Jurkat, Clone E6-1 (cell line): ENCODE results near the gene KCNH2.

Experiments
- DNase-seq: peaks from one replicate; pipeline ENCODE4 v3.0.0-alpha.2; 2011; ENCODE audit warnings: low read depth, low spot score
- H3K4me3 ChIP-seq: 2 replicates; pipeline ENCODE4 v1.5.1; 2011; ENCODE audit warnings: mild to moderate bottlenecking, low read length, control low read depth, moderate library complexity

KCNH2 gene

DNA sequence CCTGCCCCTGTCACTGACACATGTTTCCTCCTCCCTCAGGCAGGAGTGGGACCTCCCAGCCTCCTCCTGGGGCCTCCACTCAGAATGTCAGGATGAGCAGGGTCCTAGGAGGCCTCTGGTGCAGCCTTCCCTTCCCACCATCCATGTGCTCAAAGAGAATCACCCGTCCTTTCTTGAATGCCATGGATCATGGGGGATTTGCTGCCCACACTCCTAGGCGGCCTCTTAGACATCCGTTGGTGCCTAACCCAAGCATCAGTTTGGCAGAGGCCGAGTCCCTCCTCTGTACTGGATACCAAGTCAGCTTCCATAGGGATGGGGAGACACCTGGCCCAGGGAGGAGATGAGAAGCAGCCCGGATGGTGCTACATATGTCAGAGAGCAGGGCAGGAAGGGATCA is 19.7 kb upstream of the KCNH2 start:
- no peak overlapping the region for H3K4me3 ChIP-seq
- DNase-seq = no peak

DNA sequence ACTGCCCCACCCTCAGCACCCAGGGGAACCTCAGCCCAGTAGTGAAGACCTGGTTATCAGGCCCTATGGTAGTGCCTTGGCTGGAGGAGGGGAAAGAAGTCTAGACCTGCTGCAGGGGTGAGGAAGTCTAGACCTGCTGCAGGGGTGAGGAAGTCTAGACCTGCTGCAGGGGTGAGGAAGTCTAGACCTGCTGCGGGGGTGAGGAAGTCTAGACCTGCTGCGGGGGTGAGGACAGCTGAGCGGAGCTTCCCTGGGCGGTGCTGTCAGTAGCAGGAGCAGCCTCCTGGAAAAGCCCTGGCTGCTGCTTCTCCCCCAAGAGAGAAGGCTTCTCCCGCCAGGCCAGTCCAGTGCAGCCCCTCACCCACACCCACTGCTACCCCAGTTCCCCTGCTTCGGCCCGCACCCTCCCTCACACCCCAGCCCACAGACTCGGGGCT is 19.0 kb upstream of the KCNH2 start:
- DNase-seq = no peak
- no peak overlapping the region for H3K4me3 ChIP-seq

DNA sequence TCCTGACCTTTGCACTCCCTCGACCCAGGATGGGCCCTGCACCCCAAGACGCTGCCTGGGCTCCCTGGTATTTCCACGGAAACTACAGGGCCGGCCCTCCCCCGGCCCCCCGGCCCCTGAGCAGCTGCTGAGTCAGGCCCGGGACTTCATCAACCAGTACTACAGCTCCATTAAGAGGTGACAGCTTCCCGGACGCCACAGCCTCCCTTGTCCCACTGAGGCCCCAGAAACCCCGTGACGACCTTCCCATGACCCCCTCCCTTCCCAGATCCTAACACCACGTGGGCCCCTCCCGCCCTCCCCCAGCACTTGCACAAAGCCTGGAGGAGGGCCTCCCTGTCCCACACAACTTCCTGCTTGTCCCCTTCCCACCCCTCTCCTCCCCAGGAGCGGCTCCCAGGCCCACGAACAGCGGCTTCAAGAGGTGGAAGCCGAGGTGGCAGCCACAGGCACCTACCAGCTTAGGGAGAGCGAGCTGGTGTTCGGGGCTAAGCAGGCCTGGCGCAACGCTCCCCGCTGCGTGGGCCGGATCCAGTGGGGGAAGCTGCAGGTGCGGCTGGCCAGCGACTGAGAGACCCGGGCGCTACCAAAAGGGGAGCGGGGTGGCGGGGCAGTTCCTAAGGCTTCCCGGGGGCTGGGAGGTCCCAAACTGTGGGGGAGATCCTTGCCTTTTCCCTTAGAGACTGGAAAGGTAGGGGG is 18.4 kb upstream of the KCNH2 start:
- H3K4me3 ChIP-seq = no peak overlapping the region

GRCh38 chr7:150994838-150995510 is 16.9 kb upstream of the KCNH2 start:
- no peak for DNase-seq
- H3K4me3 ChIP-seq = peak overlapping the region; percentile 23

More for the DNA sequence above, 18.4 kb upstream of the KCNH2 start:
- no peak for DNase-seq

DNA sequence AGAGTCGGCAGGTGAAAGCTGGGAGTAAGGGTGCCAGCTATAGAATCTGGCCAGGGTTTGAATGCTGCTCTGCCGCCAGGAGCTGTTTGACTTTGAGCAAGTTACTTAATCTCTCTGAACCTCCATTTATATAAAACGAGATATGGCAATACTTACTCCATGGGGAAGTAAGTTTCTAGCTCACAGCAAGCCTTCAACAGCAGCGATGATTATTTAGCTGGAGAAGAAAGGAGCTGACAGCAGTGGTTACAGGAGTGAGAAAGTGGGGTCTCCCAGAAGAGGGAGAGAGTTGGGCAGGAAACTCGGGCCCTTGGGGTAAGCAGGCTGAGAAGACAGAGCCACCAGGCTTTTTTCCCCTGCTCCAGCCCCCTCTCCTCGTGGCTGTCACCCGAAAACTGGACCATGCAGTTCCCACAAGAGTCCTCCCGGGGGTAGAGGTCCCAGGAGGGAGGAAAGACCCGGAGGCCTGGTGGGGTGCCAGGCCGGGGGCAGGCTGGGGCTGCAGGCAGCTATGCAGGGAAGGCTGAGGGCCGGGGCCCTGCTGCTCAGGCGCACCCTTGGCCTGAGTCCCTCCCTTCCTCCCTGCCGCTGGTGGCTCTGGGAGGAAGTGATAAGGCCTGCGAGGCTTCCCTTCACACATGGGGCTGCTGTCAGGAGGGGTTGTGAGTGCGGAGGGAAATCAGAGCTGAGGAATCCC is 16.2 kb upstream of the KCNH2 start:
- peak overlapping the region; percentile 23 for H3K4me3 ChIP-seq
- DNase-seq = peak; percentile 65

DNA sequence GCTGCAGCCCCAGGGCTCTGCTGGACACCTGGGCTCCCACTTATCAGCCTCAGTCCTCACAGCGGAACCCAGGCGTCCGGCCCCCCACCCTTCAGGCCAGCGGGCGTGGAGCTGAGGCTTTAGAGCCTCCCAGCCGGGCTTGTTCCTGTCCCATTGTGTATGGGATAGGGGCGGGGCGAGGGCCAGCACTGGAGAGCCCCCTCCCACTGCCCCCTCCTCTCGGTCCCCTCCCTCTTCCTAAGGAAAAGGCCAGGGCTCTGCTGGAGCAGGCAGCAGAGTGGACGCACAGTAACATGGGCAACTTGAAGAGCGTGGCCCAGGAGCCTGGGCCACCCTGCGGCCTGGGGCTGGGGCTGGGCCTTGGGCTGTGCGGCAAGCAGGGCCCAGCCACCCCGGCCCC is 15.4 kb upstream of the KCNH2 start:
- no peak overlapping the region for H3K4me3 ChIP-seq
- no peak for DNase-seq

GRCh38 chr7:150992833-150993302 is 14.7 kb upstream of the KCNH2 start:
- no peak overlapping the region for H3K4me3 ChIP-seq
- DNase-seq = no peak

- DNase-seq = no peak
- no peak overlapping the region for H3K4me3 ChIP-seq
Observed at GRCh38 chr7:150992051-150992640, 14.0 kb upstream of the KCNH2 start.

GRCh38 chr7:150990416-150991186 is 12.5 kb upstream of the KCNH2 start, which contains the start of gene NOS3:
Gene NOS3, plus strand, starts transcription at chr7:150991017. Its CDS starts 2,787 bp downstream, at chr7:150993804.
- H3K4me3 ChIP-seq = no peak within 1 kb of the TSS
- no peak for DNase-seq

DNA sequence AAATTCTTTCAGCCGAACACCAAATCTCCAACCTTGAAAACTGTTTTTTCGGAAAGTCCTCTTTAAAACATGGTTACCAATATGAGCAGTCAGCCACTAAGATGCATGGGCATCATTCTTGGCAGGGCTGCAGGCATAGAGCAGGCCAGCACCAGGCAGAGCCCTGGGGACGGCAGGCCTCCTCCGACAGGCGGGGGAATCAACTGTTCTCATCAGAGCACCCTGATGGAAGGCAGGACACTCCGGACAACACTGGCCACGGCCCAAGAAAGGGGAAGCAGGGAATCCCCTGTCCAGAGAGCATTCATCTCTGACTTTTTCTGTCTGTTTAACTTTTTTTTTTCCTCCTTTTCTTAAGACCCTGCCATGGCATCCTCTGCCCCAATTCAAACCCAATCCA is 11.3 kb upstream of the KCNH2 start:
- no peak for DNase-seq
- H3K4me3 ChIP-seq = no peak overlapping the region

DNA sequence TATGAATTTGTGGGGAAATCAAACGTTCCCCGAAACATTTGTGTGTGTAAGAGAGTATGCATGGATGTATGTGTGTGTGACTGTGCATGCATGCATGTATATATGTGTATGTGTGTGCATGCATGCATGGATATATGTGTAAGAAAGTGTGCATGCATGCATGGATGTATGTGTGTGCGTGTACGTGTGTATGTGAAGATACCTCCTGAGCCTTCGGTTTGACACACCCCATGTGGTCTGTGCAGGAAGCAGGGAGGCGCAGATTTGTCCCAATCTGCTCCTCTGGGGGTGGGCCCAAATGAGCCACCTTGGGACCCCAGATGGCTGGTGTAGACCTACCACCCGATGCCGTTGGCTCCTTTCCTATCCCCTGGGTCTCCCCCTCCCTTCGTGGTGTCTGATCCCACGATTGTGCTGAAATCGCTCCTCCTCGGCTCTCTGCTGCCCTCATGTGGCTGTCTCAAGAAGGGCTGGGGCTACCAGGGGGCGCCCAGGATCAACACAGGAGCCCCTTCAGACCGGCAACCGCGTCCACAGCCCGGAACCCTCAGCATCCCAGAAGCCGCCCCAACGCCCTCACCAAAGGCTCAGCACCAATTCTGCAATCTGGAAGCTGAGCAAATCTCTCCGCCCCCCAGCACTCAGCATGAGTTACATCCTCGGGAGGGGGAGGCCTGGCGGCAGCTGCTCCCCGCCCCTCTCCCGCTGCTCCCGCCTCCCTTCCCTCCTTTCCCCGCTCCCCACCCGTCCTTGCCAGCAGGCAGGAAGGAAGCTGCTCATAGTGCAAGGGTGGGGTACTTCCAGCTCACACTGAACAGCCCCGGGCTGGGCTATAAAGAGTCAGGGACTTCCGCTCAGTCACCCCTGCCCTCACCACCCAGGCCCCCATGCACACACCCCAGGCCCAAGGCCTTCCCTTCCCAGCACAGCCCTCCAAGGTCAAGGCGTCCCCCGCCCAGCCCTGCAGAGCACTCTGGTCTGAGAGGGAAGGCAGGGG is 10.4 kb upstream of the KCNH2 start:
- H3K4me3 ChIP-seq = peak overlapping the region; percentile 27
- DNase-seq = peak; percentile 58

DNA sequence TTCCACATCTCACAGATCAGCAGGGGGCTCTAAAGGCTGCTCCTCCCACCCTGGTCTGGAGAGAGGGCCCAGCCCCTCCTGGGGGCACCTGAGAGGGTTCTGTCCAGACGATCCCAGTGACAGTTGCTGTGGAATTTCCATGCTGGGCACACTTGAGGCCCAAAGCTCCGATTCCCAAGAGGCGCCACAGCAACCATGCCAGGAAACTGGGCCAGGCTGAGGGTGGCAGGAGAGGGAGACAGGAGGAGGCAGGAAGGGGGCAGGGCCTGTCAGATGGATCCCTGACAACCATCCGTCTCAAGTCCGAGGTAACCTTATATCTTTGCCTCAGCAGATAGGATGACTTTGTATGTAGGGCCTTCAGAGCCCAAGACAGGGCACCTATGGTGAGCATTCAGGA is 8.4 kb upstream of the KCNH2 start:
- no peak overlapping the region for H3K4me3 ChIP-seq
- no peak for DNase-seq

GRCh38 chr7:150986099-150986512 is 8.0 kb upstream of the KCNH2 start:
- DNase-seq = no peak
- H3K4me3 ChIP-seq = no peak overlapping the region

GRCh38 chr7:150983893-150984368 is 5.8 kb upstream of the KCNH2 start:
- no peak overlapping the region for H3K4me3 ChIP-seq
- DNase-seq = no peak

- H3K4me3 ChIP-seq = no peak overlapping the region
- no peak for DNase-seq
Observed at GRCh38 chr7:150982351-150982750, 4.2 kb upstream of the KCNH2 start.

- no peak overlapping the region for H3K4me3 ChIP-seq
- no peak for DNase-seq
Observed at GRCh38 chr7:150981644-150982043, 3.5 kb upstream of the KCNH2 start.

GRCh38 chr7:150980663-150981062 is 2.5 kb upstream of the KCNH2 start:
- DNase-seq = no peak

More at GRCh38 chr7:150980663-150981062, 2.5 kb upstream of the KCNH2 start:
- no peak overlapping the region for H3K4me3 ChIP-seq
